Measurements from ENCODE around the gene ZBTB8OS. TPM values are rescaled to one million over a fixed set of nuclear protein-coding genes. Genes with fewer than 3 reads are reported as not detected.

ZBTB8OS gene
- 31.7 and 34.5 TPM in 2 replicates for total RNA-seq

DNA sequence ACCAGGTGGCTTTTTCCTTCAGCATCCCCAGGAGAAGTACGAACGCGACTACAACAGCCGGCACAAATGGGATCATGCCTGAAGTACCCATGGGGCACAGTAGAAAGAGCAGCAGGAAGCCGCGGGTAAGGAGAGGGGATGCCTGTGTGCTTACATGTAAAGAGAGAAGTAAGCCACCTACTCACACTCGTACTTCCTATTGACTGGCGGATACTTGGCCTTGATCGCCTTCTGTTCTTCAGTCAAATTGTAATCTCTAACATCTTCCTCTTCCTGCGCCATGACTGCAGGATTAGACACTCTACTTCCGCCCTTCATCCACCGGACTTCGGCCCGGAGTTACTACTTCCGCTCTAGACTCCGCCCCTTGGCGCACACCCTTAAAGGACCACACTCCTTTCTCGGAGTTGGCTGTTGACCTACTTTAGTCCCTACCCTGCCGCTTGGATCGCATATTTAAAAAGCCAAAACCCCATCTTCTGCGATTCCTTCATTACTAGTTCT lies at the start of gene ZBTB8OS:
ZBTB8OS (minus strand) TSS at position 303 of the 504 bp plus-strand sequence; CDS start at position 282, 21 bp downstream.

GRCh38 chr1:32650752-32651460 lies 556 bp upstream of the ZBTB8OS start, which contains the start of gene RBBP4:
TSS of gene RBBP4 (plus strand) at chr1:32651208. CDS start at chr1:32651307, 99 bp downstream.

Other genes starting within 250 kb of the ZBTB8OS start
- under 0.01 TPM in 2 replicates for gene ZBTB8B, start 185.5 kb downstream of the ZBTB8OS start, total RNA-seq
- 9.0 and 11.5 TPM in 2 replicates for gene ZBTB8A, start 111.1 kb downstream of the ZBTB8OS start, total RNA-seq
- 180 and 207 TPM in 2 replicates for gene RBBP4, start 658 bp upstream of the ZBTB8OS start, total RNA-seq
- gene SYNC, start 52.2 kb upstream of the ZBTB8OS start, total RNA-seq, result 13.9 and 18.1 TPM in 2 replicates
- 53.0 and 55.7 TPM in 2 replicates for gene YARS1, start 166.8 kb upstream of the ZBTB8OS start, total RNA-seq
- 15.6 and 18.3 TPM in 2 replicates for gene S100PBP, start 167.1 kb upstream of the ZBTB8OS start, total RNA-seq
- gene FNDC5, start 220.4 kb upstream of the ZBTB8OS start, total RNA-seq, result under 0.01 and 0.17 TPM in 2 replicates
- gene HPCA, start 235.9 kb upstream of the ZBTB8OS start, total RNA-seq, result not detected in 2 replicates

All from dermis lymphatic vessel endothelial cell (primary cell).